Activated T-cell treated with anti-CD3 and anti-CD28 coated beads, Interleukin-2, amount 50 U/mL, for 48 hours (primary cell): ENCODE measurements around the gene MYBBP1A.

Experiments
- DNase-seq, 2 experiments: peaks; one replicate each; pipeline ENCODE4 v3.0.0-alpha.2; 2020

MYBBP1A gene

DNA sequence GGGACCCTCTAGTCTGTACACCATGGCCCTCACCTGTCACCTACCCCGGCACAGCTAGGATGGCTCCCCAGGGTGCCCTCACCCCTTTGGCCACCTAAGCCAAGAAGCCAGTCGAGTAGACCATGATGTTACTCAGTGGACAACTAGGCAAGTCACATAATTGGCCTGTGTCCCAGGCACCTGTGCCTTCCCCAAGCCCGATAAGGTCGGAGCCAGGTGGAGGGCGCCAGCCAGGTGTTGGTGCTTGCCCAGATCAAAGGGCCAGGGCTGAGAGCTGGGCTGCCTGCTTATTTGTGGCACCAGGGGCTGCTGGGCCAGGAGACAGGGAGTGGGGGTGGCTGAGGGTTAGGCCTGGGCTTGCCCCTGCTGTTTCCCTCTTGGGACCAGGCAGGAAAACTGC lies 39.7 kb downstream of the MYBBP1A start:
- DNase-seq, result no peak

DNA sequence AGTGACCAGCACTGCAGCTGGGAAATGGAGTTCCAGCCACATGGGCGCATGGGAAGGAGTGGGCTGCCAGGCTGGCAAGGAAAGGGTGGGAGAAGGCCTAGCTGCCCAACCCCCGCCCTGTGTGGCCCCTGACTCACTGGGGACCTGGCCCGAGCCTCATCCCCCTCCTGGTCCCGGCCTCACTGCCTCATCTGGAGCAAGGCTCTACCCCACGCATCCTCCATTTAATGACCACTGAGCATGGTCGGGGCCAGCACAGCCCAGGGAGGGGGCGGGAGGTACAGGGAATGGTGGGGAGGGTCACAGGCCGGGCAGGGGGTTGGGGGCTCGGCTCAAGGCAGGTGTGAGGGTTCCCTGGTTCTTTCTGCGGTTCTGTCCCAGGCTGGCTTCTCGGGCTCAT lies 40.4 kb downstream of the MYBBP1A start:
- DNase-seq, result no peak

DNA sequence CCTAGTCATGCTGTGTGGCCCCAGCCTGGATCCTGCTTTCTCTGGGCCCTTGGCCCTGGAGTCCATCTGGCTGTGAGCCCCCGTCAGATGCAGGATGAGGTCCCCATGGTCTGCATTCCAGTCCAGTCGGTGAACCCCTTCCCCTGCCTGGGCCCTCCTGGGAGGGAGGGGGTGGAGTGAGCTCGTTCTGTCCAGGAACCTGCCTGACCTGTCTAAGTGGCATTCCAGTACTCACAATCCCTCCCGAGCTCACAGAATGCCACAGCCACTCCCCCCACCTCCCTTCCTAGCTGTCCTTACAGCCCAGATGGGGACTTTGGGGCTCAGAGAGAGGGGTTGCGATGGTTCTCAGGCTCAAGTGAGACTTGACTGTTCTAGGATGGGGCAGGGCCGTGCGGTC lies 41.0 kb downstream of the MYBBP1A start:
- no peak for DNase-seq

DNA sequence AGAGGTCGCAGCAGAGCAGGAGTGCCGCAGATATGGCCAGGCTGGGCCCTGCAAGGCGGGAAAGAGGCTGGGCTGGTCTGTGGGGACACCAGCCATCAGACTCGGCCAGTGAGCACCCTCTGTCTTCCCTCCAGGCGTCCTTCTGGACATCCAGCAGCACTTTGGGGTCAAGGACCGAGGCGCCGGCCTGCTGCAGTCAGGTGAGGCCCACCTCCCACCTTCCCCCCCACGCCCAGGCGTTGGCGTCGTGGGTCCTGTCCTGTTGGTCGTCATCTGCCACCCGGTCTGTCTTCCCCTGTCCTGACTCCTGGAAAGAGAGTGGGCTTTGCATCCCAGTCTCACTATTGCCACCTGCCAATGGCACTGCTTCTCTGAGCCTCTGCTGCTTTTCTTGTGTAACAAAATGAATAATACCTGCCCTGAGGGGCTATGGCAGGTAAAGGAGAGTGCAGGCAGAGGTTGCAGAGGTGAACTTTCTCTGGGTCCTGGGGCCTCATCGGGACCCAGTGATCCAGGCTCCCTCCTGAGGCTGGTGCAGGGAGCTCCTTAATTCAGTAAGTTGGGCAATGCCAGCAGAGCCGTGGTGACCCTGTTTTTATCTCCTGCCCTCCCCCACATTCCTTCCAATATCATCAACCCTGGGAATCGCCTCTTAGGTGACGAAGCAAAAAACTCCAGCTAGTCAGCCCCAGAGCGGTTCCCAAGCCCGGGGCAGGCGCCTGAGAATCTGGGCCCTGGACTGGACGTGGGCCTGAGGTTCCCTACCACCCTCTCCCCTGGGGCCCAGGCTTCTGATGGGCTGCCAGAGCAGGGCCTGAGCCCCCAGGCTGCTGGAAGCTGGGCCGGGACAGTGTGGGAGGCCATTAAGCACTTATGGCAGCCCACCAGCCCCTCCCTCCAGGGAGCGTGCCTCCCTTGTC lies 41.8 kb downstream of the MYBBP1A start:
- DNase-seq, result no peak

DNA sequence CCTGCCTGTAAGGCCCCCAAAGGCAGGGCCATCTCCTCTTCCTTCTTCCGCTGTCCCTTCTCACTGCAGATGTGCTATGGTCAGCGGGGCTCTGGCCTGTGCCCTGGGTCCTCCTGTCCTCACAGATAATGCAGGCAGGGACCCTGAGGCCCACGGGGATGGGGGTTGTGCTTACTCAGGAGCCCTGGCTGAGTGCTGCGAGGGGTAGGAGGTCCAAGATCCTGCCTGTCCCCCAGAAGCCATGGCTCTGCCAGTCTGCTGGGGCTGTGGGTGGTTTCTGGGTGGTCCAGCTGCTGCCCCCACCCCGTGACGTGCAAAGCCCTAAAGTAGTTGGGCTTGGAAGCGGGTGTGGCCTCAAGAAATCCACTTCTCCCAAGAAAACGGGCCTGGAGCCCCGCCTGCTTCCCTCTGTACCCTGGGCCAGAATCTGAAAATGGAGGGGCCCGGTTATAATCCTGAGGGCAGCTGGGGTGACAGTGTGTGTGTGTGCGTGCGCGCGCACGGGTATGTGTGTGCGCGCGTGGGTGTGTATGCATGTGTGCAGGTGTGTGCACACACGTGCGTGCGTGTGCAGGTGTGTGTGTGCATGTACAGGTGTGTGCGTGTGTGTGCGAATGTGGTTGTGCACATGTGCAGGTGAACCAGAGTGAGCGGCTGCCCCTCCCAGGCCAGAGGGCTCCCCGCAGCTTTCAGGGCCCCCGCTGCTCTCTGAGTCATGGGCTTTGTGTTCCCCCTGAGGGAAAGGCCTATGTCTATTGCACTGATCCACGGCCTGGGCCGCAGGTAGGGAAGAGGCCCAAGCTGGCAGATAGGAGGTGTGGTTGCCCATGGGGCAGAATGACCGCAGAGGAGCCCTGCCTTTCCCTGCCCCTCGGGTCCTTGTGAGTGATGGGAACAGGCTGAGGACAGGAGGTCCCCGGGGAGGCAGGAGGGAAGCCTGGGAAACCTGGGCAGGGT lies 42.8 kb downstream of the MYBBP1A start:
- no peak for DNase-seq

DNA sequence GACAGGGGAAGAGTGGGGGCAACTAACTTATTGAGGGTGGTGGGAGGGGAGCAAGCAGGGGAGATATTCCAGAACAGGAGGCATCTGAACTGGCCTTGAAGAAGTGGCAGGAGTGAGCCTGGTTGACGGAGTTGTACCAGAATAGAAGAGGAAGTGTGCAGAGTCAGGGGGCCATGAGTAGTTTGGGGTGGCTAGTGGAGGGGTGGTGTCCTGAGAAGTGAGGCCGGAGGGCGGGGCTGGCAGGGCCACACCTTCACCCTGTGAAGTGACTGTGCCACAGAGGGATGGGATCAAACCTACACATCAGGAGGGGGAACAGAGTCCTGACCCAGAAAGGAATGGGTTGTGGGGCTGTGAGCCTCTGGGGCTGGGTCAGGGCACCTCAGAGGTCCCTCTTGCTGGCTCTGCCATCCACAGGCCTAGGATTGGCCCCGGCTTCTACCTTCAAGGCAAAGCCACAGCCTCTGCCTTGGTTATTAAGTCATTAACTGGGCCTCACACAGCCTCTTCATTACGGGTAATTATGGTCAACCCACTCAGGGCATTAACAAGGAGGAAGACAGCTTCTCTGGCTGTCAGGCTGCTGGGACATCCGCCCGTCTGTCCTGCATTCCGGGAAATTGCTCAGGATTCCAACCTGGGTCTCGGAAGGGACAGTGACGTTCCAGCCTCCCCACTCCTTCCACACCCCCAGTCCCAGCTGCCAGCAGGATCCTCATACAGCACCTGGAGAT lies 43.8 kb downstream of the MYBBP1A start:
- DNase-seq, result no peak

DNA sequence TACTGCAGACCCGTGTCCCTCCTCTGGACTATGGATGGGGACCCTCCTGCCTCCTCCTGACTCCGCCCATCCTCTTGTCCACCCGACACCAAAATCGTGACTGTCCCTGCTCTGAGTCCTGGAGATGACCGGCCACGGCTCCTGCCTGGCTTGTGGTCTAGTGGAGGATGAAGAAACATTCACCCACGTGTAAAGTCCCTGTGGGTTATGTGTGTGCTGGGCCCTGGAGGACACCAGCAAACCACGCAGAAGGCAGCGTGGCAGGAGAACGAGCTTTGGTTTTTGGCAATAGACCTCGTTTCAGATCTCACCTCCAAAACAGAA lies 44.6 kb downstream of the MYBBP1A start:
- no peak for DNase-seq

DNA sequence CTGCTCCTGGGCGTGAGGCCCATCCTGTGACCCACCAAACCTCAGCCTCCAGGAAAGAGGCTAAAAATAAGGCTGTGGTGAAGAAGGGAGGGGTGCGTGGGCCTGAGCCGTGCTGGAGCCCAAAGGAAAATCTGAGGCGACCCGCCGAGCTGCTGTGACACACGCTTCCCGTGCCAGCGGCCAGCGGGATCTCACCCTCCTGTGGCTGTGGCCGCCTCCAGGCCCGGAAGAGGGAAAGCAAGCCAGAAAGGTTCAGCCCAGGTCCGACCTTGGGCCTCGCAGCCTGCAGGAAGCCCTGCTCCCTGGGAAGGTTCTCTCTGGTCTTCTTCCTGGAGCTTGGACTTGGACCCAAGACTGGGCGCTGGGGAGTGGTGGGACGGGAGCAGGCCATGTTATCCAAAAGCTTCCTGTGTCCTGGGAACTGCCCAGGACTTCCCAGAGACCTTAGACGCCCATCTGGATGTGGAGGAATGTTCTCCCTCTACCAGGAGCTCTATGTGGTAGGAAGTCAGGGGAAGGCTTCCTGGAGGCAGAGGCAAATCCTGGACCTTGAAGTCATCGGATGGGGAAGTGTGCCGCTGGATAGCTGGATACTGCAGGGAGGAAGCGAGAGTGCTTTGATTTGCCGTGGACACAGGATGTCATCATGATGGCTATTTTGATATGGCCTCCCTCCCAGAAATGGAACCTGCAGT lies 45.1 kb downstream of the MYBBP1A start:
- DNase-seq, result no peak

DNA sequence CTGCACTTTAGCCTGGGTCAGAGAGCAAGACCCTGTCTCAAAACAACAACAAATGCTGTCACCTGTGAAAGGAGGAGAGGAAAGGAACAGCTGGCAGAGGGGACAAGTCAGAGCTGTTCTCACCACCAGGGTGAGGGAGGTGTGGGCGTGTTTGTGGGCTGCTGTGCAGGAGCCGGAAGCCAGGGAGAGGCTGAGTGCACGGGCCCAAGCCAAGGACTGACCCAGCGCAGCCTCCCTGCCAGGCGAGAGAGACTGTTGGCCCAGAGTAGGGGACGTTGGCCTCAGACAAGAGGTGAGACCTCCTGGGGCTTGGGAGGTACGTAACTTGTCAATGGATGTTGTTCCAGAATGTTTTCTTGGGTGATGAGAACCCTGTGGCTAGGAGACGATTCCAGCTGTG lies 45.8 kb downstream of the MYBBP1A start:
- DNase-seq, result peak; percentile 43 to 55

DNA sequence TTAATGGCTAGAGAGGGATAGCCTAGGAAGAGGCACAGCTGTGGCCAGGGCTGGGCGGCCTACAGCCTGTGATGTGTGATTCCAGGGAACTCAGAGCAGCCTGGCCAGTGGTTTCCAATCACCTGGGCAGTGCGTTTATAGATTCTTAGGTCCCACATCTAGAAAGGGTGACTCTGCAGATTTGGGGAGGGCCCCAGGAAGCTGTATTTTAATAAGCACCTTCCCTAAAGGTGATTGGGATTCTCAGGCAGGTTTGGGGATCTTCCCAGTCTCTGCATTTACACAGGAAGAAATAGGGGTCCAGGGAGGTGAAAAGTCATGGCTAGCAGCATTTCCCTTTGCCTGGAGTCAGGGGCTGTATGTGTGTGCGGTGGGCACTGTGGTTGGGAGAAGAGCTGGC lies 47.0 kb downstream of the MYBBP1A start:
- no peak for DNase-seq

DNA sequence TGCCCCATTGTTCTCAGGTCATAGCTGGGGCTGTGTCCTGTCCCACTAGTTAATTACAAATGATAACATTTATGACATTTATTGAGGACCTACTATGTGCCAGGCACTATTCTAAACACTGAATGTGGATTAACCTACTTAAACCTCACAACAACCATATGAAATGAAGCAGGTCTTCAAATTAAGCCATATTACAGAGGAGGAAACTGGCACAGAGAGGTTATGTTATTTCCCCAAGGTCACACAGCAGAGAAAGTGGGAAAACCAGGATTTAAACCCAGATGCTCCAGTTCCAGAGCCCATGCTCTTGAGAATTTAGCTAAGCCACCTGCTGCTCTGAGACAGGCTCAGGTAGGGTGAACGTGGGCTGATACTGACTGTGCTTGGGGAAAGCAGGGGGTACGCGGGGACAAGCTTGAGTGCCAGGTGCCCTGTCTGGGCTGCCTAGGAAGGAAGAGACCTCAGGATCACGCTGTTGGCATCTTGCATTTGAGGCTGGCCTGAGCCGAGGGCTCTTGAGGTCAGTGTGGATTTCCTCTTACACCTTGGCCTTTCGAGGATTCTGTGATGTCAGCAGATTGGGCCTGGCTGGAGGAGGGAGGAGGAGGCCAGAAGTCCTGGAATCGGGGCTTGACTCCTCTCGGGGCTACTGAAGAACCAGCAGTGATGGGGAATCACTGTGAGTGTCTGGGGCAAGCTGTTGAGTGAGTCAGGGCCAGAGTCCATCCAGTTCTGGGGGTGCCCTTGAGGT lies 47.6 kb downstream of the MYBBP1A start:
- DNase-seq, result no peak

DNA sequence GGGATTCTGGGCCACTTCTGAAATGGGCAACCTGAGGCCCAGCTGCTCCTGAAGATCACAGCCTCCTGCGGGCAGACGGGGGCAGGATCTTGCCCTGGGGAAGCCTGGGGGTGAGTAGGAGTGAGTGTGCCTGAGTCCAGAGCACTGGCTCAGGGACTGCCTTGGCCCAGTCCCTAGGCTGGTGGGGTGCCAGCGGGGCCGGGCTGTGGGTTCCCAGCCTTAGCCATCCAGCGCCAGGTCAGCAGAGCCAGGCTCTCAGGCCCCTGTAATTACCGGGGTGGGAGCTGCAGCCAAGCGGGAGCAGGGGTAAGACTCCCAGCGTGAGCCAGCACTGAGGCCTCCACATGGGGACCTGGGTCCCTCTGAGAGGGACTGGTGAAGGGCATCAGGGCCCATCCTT lies 48.3 kb downstream of the MYBBP1A start:
- no peak for DNase-seq

DNA sequence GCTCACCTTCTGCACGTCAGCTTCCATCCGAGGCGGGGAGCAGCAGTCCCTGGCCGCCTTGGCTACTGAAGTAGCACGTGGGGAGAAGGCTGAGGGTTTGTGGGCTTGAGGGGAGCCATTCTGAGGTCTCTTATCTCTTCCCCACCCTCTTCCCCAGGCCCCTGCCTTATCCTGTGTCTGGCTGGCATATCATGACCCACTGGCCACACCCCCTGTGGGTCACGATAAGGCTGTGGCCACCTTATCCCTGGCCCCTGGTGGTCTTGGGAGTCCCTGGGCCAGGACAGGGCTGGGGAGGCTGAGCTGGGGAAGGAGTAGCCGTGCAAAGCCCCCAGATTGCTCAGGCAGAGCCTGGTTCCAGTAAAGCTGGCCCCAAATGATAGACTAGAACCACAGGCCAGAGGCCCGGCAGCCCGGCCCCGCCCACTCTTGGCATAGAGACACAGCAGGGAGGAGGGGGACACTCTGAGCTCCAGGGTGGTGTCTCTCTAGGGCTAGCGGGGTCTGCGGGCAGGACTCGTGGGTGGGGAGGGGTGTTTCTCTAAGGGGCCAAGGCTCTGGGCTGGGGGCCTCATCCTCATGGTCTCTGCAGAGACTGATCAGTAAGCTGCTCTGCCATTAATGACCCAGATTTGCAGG lies 48.9 kb downstream of the MYBBP1A start:
- DNase-seq, result no peak

DNA sequence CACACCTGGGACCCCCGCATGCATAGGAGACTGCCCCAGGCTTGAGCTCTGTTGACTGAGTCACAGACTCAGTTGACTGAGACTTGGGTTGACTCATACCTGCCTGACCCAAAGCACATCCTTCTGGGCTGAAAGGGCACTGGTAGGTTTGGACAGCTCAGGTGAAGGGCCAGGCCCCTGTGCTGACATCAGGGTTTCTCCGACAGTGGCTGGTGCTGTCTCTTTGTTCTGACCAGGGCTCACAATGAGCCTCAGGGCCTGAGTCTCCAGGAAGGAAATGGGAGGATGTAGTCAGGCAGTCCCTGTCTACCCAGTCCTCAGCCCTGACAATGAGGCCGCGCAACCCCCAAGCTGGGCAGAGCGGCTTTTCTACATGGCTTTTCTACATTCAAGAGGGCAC lies 50.0 kb downstream of the MYBBP1A start:
- no peak for DNase-seq

DNA sequence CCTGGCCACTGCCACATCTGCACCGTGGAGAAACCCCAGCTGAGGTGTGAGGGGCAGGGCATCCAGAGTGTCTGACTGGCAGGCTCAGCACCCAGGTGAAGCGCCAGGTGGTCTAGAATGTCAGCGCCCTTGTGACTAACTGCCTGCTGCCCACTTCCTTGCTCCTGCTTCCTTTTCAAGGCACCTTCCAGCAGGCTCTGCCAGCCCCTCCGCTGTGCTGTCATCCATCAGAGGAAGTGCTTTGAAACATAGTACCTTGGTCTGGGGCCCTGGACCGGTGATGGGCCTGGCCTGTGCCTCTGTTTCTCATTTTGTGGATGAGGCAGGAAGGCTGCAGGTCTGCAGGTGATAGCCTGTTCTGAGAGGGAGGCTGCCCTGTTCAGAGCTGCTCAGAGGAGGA lies 51.0 kb downstream of the MYBBP1A start:
- DNase-seq, result no peak

DNA sequence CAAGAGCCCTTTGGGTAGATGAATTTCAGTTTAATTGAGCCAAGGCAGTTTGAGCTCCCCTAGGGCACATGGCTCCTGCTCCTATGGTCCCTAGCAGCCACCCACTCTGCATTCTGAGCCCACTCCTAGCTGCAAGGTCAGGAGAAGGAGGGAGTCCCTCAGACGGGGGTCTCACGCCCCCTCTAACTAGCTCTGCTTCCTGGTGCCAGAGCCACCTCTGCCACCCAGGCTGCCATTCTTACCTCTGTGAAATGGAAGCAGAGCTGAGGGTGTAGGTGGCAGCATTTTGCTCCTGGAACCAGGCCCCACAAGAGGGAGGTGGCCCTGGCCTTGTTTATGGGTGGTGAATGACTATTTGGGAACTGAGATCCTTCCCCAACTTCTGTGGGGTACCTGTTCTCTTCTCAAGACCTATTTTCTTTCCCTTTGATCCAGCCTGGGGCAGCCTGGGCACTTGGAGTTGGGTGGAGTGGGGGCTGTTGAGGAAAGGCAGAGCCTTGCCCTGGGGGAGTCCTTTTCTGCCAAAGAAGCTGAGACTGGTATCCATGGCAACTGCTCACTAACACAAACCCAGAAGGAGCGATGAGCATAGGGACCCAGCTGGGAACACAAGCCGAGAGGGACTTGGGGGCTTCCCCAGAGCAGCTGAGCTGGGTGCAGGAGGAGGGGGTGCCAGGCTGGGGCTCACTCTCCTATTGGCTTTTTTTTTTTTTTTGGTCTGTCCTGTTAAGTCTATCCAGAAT lies 51.7 kb downstream of the MYBBP1A start:
- no peak for DNase-seq

DNA sequence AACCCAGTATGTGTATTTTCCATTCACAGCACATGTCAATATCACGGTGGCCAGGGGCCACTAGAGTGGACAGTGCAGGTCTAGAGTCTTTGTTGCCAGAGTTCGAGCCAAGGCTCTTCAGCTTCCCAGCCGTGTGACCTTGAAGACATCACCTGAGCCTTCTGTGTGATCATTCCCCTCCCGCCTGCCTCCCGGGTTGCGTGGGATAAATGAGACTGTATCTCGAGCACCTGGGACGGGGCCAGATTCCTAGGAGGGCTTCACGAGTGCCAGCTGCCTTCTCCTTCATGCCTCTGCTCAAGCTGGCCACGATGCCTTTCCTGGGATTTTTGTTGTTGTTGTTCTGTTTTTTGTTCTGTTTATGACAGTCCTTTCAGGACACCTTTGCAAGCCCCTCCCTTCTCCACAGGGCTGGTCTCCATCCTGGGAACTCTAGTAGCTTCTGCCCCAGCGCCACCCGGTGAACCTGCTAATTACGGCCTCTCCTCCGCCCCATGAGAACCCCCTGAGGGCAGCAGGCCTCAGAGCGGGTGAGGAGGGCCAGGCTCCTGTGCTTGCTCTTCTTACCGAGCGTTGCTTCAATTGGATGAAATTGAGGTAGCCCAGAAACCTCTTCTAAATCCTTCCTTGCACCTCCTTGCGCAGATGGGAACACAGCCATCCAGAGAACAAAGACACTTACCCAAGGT lies 52.6 kb downstream of the MYBBP1A start:
- no peak for DNase-seq

DNA sequence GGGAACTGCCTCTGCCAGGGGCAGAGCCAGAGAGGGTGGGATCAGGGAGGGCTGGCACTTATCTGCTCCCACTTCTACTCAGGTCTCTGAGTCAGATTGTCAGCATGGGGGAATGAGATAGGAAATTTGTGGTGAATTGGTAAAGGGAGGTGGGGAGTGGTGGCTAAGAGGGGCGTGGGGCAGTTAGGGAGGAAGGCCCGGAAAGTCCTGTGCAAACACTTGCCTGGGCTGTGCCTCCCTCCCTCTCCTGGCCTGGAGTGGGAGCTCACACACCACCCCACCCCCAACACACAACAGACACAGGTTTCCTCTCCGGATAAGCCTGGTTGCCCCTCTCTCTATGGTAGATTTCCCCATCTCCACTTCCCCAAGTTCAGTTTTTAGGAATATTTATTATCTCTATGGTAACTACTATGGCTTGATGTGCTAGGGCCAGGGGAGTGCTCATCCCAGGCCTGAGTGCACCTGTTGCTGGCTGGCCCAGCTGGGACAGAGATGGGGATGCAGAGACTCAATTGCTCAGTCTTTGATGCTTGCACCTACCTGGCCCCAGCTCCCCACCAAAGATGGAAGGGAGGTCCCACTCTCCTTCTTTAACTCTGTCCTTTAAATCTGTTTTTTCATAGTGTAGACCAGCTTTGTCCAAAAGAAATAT lies 53.8 kb downstream of the MYBBP1A start:
- DNase-seq, result no peak

DNA sequence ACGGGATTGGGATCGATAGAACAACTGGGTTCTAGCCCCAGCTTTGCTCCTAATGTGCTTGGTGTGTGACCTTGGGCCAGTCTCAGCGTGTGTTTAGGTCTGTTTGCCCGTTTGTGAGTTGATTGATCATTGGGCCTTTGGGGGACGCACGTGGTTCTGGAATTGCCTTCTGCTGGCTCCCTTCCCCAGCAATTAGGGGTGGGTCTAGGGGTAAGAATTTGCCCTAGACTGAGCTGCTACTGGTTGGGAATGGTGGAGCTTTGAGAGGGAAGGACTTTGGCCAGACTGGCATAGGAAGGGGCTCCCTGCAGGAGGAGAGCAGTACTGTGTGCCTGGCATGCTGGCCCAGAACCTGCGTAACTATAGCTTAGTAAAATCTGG lies 55.0 kb downstream of the MYBBP1A start:
- DNase-seq, result no peak
